ENCODE measurements around the gene CRELD1. TPM values are rescaled to one million over a fixed set of nuclear protein-coding genes. Genes with fewer than 3 reads are reported as not detected.

The CRELD1 gene
- total and polyA plus RNA-seq, 2 of the 13 experiments (the other 11 are each of a cell fraction or from before 2014, with no cell fraction given) = 27.1 to 61.9 TPM

DNA sequence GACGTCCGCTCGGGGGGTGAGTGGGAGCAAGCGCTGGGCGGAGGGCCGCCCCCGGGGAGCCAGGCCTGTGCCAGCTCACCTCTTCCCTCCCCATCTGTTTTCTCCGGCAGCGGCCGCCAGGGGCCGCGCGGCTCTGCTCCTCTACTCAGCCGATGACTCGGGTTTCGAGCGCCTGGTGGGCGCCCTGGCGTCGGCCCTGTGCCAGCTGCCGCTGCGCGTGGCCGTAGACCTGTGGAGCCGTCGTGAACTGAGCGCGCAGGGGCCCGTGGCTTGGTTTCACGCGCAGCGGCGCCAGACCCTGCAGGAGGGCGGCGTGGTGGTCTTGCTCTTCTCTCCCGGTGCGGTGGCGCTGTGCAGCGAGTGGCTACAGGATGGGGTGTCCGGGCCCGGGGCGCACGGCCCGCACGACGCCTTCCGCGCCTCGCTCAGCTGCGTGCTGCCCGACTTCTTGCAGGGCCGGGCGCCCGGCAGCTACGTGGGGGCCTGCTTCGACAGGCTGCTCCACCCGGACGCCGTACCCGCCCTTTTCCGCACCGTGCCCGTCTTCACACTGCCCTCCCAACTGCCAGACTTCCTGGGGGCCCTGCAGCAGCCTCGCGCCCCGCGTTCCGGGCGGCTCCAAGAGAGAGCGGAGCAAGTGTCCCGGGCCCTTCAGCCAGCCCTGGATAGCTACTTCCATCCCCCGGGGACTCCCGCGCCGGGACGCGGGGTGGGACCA is 632 bp upstream of the CRELD1 start (continued):
- TF ChIP-seq, protein P1, sequence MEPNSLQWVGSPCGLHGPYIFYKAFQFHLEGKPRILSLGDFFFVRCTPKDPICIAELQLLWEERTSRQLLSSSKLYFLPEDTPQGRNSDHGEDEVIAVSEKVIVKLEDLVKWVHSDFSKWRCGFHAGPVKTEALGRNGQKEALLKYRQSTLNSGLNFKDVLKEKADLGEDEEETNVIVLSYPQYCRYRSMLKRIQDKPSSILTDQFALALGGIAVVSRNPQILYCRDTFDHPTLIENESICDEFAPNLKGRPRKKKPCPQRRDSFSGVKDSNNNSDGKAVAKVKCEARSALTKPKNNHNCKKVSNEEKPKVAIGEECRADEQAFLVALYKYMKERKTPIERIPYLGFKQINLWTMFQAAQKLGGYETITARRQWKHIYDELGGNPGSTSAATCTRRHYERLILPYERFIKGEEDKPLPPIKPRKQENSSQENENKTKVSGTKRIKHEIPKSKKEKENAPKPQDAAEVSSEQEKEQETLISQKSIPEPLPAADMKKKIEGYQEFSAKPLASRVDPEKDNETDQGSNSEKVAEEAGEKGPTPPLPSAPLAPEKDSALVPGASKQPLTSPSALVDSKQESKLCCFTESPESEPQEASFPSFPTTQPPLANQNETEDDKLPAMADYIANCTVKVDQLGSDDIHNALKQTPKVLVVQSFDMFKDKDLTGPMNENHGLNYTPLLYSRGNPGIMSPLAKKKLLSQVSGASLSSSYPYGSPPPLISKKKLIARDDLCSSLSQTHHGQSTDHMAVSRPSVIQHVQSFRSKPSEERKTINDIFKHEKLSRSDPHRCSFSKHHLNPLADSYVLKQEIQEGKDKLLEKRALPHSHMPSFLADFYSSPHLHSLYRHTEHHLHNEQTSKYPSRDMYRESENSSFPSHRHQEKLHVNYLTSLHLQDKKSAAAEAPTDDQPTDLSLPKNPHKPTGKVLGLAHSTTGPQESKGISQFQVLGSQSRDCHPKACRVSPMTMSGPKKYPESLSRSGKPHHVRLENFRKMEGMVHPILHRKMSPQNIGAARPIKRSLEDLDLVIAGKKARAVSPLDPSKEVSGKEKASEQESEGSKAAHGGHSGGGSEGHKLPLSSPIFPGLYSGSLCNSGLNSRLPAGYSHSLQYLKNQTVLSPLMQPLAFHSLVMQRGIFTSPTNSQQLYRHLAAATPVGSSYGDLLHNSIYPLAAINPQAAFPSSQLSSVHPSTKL (CRISPR knock-in tag; IDR thresholded peaks at IDR 0.05) = 0 out of 2 replicates have a peak, but pooled peaks have one; percentile 6
- TF ChIP-seq RFX1 (IDR thresholded peaks at IDR 0.05) (no peak), FOSL2 (CRISPR knock-in tag; IDR thresholded peaks at IDR 0.05) (0 out of 2 replicates have a peak, but pooled peaks have one; percentile 24), DPF2 (CRISPR knock-in tag; IDR thresholded peaks at IDR 0.05; ENCODE audit: borderline replicate concordance, low read depth) (no peak; the same call in 1 of the 2 replicates), SOX6 (IDR thresholded peaks at IDR 0.05) (no peak), SOX6 (CRISPR knock-in tag; IDR thresholded peaks at IDR 0.05) (peak; percentile 58), SIN3A (IDR thresholded peaks at IDR 0.05; ENCODE audit: borderline replicate concordance, low read depth, low read length) (no peak), DR1 (CRISPR knock-in tag; IDR thresholded peaks at IDR 0.05) (no peak), KAT7 (CRISPR knock-in tag; IDR thresholded peaks at IDR 0.05; ENCODE audit: borderline replicate concordance) (peak; percentile 62; the same call in 1 of the 2 replicates), KAT8 (CRISPR knock-in tag; IDR thresholded peaks at IDR 0.05) (peak; percentile 50; the same call in 1 of the 2 replicates), SMARCE1 (IDR thresholded peaks at IDR 0.05; ENCODE audit: borderline replicate concordance) (no peak), ZNF879 (CRISPR knock-in tag; IDR thresholded peaks at IDR 0.05) (no peak), ZNF615 (CRISPR knock-in tag; IDR thresholded peaks at IDR 0.05; ENCODE audit: borderline replicate concordance) (no peak), ZFYVE20 (CRISPR knock-in tag; IDR thresholded peaks at IDR 0.05; ENCODE audit: borderline replicate concordance, low read depth) (no peak), ZNF383 (CRISPR knock-in tag; IDR thresholded peaks at IDR 0.05; ENCODE audit: borderline replicate concordance) (no peak), MLLT10 (CRISPR knock-in tag; IDR thresholded peaks at IDR 0.05) (no peak), HES4 (CRISPR knock-in tag; IDR thresholded peaks at IDR 0.05; ENCODE audit: borderline replicate concordance) (peak; percentile 77; the same call in 1 of the 2 replicates), ESRRA (CRISPR knock-in tag; IDR thresholded peaks at IDR 0.05; ENCODE audit: low read depth) (no peak), ZNF563 (CRISPR knock-in tag; IDR thresholded peaks at IDR 0.05) (no peak; the same call in 1 of the 2 replicates), ZZZ3 (CRISPR knock-in tag; IDR thresholded peaks at IDR 0.05; ENCODE audit: borderline replicate concordance) (no peak), HCFC1 (IDR thresholded peaks at IDR 0.05; ENCODE audit: low read depth, low read length) (no peak), ZNF335 (CRISPR knock-in tag; IDR thresholded peaks at IDR 0.05) (no peak), PHF8 (CRISPR knock-in tag; IDR thresholded peaks at IDR 0.05) (peak; percentile 74), ZBTB20 (CRISPR knock-in tag; IDR thresholded peaks at IDR 0.05; ENCODE audit: borderline replicate concordance, low read depth) (no peak), ZNF354B (CRISPR knock-in tag; IDR thresholded peaks at IDR 0.05) (no peak), ZFP41 (CRISPR knock-in tag; IDR thresholded peaks at IDR 0.05; ENCODE audit: borderline replicate concordance) (no peak)
- TF ChIP-seq, protein P2, sequence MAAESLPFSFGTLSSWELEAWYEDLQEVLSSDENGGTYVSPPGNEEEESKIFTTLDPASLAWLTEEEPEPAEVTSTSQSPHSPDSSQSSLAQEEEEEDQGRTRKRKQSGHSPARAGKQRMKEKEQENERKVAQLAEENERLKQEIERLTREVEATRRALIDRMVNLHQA (CRISPR knock-in tag; IDR thresholded peaks at IDR 0.05) = no peak
- TF ChIP-seq, protein P3, sequence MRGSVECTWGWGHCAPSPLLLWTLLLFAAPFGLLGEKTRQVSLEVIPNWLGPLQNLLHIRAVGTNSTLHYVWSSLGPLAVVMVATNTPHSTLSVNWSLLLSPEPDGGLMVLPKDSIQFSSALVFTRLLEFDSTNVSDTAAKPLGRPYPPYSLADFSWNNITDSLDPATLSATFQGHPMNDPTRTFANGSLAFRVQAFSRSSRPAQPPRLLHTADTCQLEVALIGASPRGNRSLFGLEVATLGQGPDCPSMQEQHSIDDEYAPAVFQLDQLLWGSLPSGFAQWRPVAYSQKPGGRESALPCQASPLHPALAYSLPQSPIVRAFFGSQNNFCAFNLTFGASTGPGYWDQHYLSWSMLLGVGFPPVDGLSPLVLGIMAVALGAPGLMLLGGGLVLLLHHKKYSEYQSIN (CRISPR knock-in tag; IDR thresholded peaks at IDR 0.05; ENCODE audit: borderline replicate concordance) = no peak
